ENCODE measurements around the gene HRAS.

Gene HRAS

GRCh38 chr11:496834-497564, 38.4 kb downstream of the HRAS start:
- DNase-seq (ENCODE audit: low read depth, low spot score), result no peak

DNA sequence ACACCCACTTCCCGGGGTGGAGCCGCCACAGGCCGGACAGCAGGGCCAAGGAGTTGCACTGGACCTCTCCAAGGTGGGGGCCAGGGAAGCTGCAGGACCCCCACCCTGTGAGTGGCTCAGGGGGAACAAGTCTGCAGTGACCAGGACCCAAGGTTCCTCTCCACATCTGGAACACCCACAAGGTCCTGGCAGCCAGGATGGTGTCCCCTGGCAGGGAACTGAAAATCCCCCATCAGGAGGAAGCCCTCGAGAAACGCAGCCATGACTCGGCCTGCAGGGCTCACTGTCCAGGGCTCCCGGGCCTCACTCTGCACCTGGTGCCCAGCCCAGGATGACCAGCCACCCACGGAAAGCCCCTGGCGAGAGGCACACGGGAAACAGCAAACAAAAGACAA, 39.8 kb downstream of the HRAS start:
- no peak for DNase-seq (ENCODE audit: low read depth, low spot score)

GRCh38 chr11:494761-495536, 40.4 kb downstream of the HRAS start:
- no peak for DNase-seq (ENCODE audit: low read depth, low spot score)

GRCh38 chr11:492427-493226, 42.7 kb downstream of the HRAS start:
- DNase-seq (ENCODE audit: low read depth, low spot score), result no peak

GRCh38 chr11:491358-491757, 44.0 kb downstream of the HRAS start:
- no peak for DNase-seq (ENCODE audit: low read depth, low spot score)

DNA sequence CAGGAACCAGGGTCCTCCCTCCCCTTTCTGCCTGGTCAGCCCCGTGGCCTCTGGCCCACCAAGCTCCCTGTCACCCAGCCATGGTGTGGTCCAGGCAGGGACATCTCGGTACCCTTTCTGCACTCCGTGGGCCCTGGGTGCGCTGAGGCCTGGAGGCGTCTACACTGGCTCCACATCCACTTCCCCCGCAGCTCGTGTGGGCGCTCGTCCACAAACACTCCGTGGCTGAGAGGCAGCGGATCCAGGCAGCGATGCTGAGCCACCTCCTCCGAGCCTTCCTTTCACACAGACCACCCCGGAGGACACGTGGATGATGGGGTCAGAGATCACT, 44.5 kb downstream of the HRAS start:
- no peak for DNase-seq (ENCODE audit: low read depth, low spot score)

DNA sequence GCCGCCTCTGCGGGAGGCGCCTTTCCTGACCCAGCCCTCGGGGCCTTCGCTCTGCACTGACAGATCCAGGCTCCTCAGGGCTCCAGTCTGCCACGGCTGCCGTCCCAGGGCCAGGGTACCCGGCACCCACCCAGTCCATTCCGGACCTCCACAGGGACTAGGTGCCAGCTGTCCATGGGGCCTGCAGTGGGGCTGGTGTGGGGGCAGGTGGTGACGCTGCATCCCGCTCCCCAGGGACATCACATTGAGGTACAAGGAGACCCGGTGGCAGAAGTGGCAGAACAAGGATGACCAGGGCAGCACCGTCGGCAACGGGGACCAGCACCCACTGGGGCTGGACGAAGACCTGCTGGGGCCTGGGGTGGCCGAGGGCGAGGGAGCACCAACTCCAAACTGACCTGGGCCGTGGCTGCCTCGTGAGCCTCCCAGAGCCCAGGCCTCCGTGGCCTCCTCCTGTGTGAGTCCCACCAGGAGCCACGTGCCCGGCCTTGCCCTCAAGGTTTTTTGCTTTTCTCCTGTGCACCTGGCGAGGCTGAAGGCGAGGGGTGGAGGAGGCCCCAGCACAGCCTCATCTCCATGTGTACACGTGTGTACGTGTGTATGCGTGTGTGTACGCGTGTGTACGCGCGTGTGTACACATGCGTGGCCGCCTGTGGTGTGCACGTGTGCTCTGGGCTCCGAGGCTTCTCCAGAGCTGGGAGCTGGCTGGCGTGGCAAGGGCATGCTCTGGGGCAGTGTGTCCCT, 45.0 kb downstream of the HRAS start:
- DNase-seq (ENCODE audit: low read depth, low spot score), result no peak

DNA sequence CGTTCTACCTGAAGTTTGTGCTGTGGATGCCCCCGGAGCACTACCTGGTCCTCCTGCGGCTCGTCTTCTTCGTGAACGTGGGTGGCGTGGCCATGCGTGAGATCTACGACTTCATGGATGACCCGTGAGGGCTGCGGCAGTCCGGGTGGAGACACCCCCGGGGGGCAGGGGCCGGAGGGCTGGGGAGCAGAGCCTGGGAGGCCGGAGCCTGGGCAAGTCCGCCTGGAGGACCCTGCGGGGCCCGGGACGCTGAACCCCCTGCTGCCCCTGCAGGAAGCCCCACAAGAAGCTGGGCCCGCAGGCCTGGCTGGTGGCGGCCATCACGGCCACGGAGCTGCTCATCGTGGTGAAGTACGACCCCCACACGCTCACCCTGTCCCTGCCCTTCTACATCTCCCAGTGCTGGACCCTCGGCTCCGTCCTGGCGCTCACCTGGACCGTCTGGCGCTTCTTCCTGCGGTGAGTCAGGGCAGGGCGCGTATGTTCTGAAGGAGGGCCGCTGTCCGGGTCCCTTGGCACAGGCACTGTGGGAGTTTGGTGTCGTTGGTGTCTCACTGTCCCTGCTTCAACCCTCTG, 45.7 kb downstream of the HRAS start:
- DNase-seq (ENCODE audit: low read depth, low spot score), result no peak

GRCh38 chr11:488992-489391, 46.4 kb downstream of the HRAS start:
- no peak for DNase-seq (ENCODE audit: low read depth, low spot score)

DNA sequence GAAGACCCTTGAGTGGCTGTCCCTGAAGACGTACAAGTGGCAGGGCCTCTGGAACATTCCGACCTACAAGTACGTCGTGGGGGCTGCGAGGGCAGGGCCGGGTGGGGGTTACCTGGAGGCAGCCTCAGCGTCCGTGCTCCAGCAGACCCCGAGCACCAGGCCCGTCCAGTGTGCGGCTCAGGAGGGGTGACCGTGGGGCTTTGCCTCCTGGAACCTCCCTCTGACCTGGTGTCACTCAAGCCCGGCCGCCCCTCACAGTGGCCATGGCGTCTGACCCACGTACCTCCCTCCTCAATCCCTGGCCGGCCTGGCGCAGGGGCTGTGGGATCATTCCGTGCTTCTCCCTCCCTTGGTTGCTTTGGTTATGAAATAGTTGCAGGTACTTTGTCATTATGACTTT, 46.8 kb downstream of the HRAS start:
- no peak for DNase-seq (ENCODE audit: low read depth, low spot score)

DNA sequence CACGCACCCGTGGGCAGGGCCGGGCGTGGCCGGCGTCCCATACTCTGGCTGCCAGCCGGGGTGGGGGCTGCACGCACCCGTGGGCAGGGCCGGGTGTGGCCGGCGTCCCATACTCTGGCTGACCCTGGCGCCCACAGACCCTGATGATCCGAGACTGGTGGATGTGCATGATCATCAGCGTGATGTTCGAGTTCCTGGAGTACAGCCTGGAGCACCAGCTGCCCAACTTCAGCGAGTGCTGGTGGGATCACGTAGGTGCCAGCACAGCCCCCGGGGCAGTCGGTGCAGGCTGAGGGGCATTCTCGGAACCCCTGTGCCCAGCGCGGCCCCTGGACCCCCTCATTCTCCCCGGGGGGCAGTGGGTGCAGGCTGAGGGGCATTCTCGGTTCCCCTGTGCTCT, 47.3 kb downstream of the HRAS start:
- no peak for DNase-seq (ENCODE audit: low read depth, low spot score)

DNA sequence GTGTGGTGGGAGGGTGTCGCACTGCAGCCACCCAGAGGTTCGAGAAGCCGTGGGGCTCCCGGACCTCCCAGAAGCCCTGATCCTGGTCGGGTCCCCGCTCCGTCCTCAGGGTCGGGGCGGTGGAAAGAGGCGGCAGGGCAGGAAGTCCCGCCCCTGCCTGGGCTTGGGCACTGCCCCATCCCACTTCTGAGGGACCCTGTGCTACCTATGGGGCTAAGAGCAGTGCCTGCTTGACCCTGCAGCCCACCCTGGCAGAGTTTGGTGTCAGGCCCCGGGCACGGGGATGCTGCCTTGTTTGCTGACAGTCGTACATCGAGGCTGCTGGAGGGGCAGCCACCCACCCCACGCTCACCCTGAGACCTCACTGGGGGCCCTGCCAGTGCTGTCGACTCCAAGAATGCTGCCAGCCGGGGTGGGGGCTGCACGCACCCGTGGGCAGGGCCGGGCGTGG, 47.8 kb downstream of the HRAS start:
- no peak for DNase-seq (ENCODE audit: low read depth, low spot score)

GRCh38 chr11:486189-486588, 49.2 kb downstream of the HRAS start:
- no peak for DNase-seq (ENCODE audit: low read depth, low spot score)

- DNase-seq (ENCODE audit: low read depth, low spot score), result no peak
Observed at GRCh38 chr11:484616-485015, 50.8 kb downstream of the HRAS start.

All from ELF-1 (cell line).